Neural cell (in vitro differentiated cells): ENCODE measurements around the gene ADGRG6. TPM values are rescaled to one million over a fixed set of nuclear protein-coding genes. Genes with fewer than 3 reads are reported as not detected.

Experiments used
- H2AFZ ChIP-seq: fragments of 200-600, 300-800 bp; sonication (generic), shearing (Covaris generic); 2 replicates; pipeline ENCODE4 v1.6.0; 2014; ENCODE audit warnings: low read depth, mild to moderate bottlenecking, antibody characterized with exemption, low read length, moderate library complexity
- H3F3A ChIP-seq: fragments of 200-600 bp; shearing (Covaris generic); 2 replicates; pipeline ENCODE4 v1.6.1; 2016; ENCODE audit warnings: mild to moderate bottlenecking, moderate library complexity, mixed read lengths, antibody characterized with exemption, low read length; ENCODE audit not compliant: insufficient read depth, poor library complexity, severe bottlenecking
- H3K27ac ChIP-seq: fragments of 200-600, 300-800 bp; sonication (generic), shearing (Covaris generic); 2 replicates; pipeline ENCODE4 v1.5.1; 2014; ENCODE audit warnings: mild to moderate bottlenecking, low read length, moderate library complexity
- H3K27me3 ChIP-seq: fragments of 300-800, 200-600 bp; sonication (generic), shearing (Covaris generic); 2 replicates; pipeline ENCODE4 v1.6.0; 2014; ENCODE audit warnings: mild to moderate bottlenecking, low read depth, low read length, moderate library complexity; ENCODE audit not compliant: insufficient read depth
- H3K36me3 ChIP-seq: fragments of 300-800, 200-600 bp; sonication (generic), shearing (Covaris generic); 2 replicates; pipeline ENCODE4 v1.5.1; 2014; ENCODE audit warnings: mild to moderate bottlenecking, antibody characterized with exemption, low read length, moderate library complexity; ENCODE audit not compliant: insufficient read depth
- H3K4me2 ChIP-seq: fragments of 300-800, 200-600 bp; sonication (generic), shearing (Covaris generic); 2 replicates; pipeline ENCODE4 v1.6.0; 2014; ENCODE audit warnings: mild to moderate bottlenecking, low read length
- H3K4me3 ChIP-seq: fragments of 300-800, 200-600 bp; sonication (generic), shearing (Covaris generic); 2 replicates; pipeline ENCODE4 v1.5.1; 2014; ENCODE audit warnings: mild to moderate bottlenecking, low read length, moderate library complexity
- H3K79me2 ChIP-seq: fragments of 200-600 bp; shearing (Covaris generic); replicated peaks from 2 replicates; pipeline ENCODE4 v1.6.0; 2014; ENCODE audit warnings: mild to moderate bottlenecking, low read length, moderate library complexity; ENCODE audit not compliant: insufficient read depth
- H3K9ac ChIP-seq: fragments of 300-800, 200-600 bp; sonication (generic), shearing (Covaris generic); 2 replicates; pipeline ENCODE4 v1.6.1; 2016; ENCODE audit warnings: mild to moderate bottlenecking, low read length, mixed read lengths
- H3K9me2 ChIP-seq: fragments of 200-600 bp; shearing (Covaris generic); 2 replicates; pipeline ENCODE4 v1.6.1; 2016; ENCODE audit warnings: mild to moderate bottlenecking, low read length, mixed read lengths; ENCODE audit not compliant: insufficient read depth
- H3K9me3 ChIP-seq: fragments of 200-600, 300-800 bp; sonication (generic), shearing (Covaris generic); 2 replicates; pipeline ENCODE4 v1.6.1; 2016; ENCODE audit warnings: mild to moderate bottlenecking, mixed run types, low read length, moderate library complexity, mixed read lengths
- H4K20me1 ChIP-seq: fragments of 200-600 bp; shearing (Covaris generic); 2 replicates; pipeline ENCODE4 v1.6.1; 2016; ENCODE audit warnings: mild to moderate bottlenecking, mixed run types; ENCODE audit not compliant: insufficient read depth
- CTCF ChIP-seq: fragments of 450-650 bp; IDR thresholded peaks from 2 replicates; pipeline ENCODE4 v1.5.1; 2014; ENCODE audit warnings: antibody characterized with exemption, mild to moderate bottlenecking, moderate library complexity; ENCODE audit not compliant: poor library complexity, severe bottlenecking
- EP300 ChIP-seq: fragments of 450-650 bp; conservative IDR thresholded peaks from 2 replicates; pipeline ENCODE4 v1.6.1; 2014; ENCODE audit warnings: antibody characterized with exemption, mild to moderate bottlenecking, moderate library complexity; ENCODE audit not compliant: poor library complexity, severe bottlenecking
- EZH2 ChIP-seq: fragments of 200-600, 300-800 bp; shearing (Covaris generic), sonication (generic); IDR thresholded peaks from 2 replicates; pipeline ENCODE4 v1.6.1; 2014; ENCODE audit warnings: antibody characterized with exemption, low read length, borderline replicate concordance, mild to moderate bottlenecking; ENCODE audit not compliant: insufficient read depth, poor library complexity, severe bottlenecking
- MXI1 ChIP-seq: fragments of 450-650 bp; conservative IDR thresholded peaks from 2 replicates; pipeline ENCODE4 v1.6.1; 2014; ENCODE audit warnings: antibody characterized with exemption, mild to moderate bottlenecking; ENCODE audit not compliant: poor library complexity, severe bottlenecking
- POLR2AphosphoS5 ChIP-seq: IDR thresholded peaks from 2 replicates; pipeline ENCODE4 v1.6.1; 2012
- RAD21 ChIP-seq: fragments of 450-650 bp; conservative IDR thresholded peaks from 2 replicates; pipeline ENCODE4 v1.6.1; 2014; ENCODE audit warnings: antibody characterized with exemption, mild to moderate bottlenecking, moderate library complexity
- REST ChIP-seq: IDR thresholded peaks from 2 replicates; pipeline ENCODE4 v1.6.1; 2012; ENCODE audit warnings: borderline replicate concordance
- SMC3 ChIP-seq: fragments of 450-650 bp; conservative IDR thresholded peaks from 2 replicates; pipeline ENCODE4 v1.6.1; 2014; ENCODE audit warnings: antibody characterized with exemption, mild to moderate bottlenecking, moderate library complexity; ENCODE audit not compliant: poor library complexity
- TAF1 ChIP-seq: IDR thresholded peaks from 2 replicates; pipeline ENCODE4 v1.6.1; 2012; ENCODE audit warnings: low read depth
- polyA plus RNA-seq: library from polyadenylated mRNA; depleted of rRNA; stranded (reverse); fragments of >200 nt; gene quantifications from 2 replicates; pipeline ENCODE4 v1.2.3, GENCODE V29; 2014

Gene ADGRG6
- polyA plus RNA-seq, 1 donor from 2014 or later: 0.37 TPM

- Histone ChIP-seq H3K9me3 (no peaks in the 10 kb centered on the region), H3K27ac (no peak overlapping the region), H3F3A (no peaks in the 10 kb centered on the region), H3K79me2 (no peaks in the 10 kb centered on the region), H3K4me2 (no peak overlapping the region), H3K27me3 (no peaks in the 10 kb centered on the region), H3K9me2 (no peaks in the 10 kb centered on the region), H4K20me1 (no peaks in the 10 kb centered on the region), H2AFZ (no peak overlapping the region), H3K36me3 (no peaks in the 10 kb centered on the region), H3K4me3 (no peak overlapping the region), H3K9ac (no peak overlapping the region)
- TF ChIP-seq EP300: no peak
- TF ChIP-seq SMC3: no peak
- TF ChIP-seq EZH2: no peak
- TF ChIP-seq CTCF: no peak
- no peak for TF ChIP-seq MXI1
- TF ChIP-seq POLR2AphosphoS5: no peak
- no peak for TF ChIP-seq TAF1
- TF ChIP-seq REST: no peak
Measured at GRCh38 chr6:142258305-142258704, 43.5 kb upstream of the ADGRG6 start.

- Histone ChIP-seq H3K9ac (no peak overlapping the region), H3K36me3 (no peaks in the 10 kb centered on the region), H3K79me2 (no peaks in the 10 kb centered on the region), H3K9me2 (no peaks in the 10 kb centered on the region), H3K27me3 (no peaks in the 10 kb centered on the region), H3K27ac (no peak overlapping the region), H3F3A (no peaks in the 10 kb centered on the region), H3K4me2 (no peak overlapping the region), H3K4me3 (no peak overlapping the region), H2AFZ (no peak overlapping the region), H4K20me1 (no peaks in the 10 kb centered on the region), H3K9me3 (no peaks in the 10 kb centered on the region)
- no peak for TF ChIP-seq CTCF
- TF ChIP-seq TAF1: no peak
- no peak for TF ChIP-seq SMC3
- no peak for TF ChIP-seq EP300
- no peak for TF ChIP-seq EZH2
- TF ChIP-seq REST: no peak
- no peak for TF ChIP-seq POLR2AphosphoS5
- TF ChIP-seq RAD21: no peak
- no peak for TF ChIP-seq MXI1
Measured at GRCh38 chr6:142258757-142259156, 43.0 kb upstream of the ADGRG6 start.
